CD14-positive monocyte (primary cell): ENCODE results near the gene SLC51A. TPM values are rescaled to one million over a fixed set of nuclear protein-coding genes. Genes with fewer than 3 reads are reported as not detected.
"Not testable (repeated sequence)": the region's sequence is repeated elsewhere in the genome, so short reads cannot be mapped to it uniquely, and the experiment has no call there.

Source experiments
- DNase-seq, 3 donors: peaks; one replicate each; pipeline ENCODE4 v3.0.0-alpha.2; 2011 to 2022
- H2AFZ ChIP-seq: 2 replicates; pipeline ENCODE4 v1.6.0; 2012; ENCODE audit warnings: mild to moderate bottlenecking, low read depth, low read length, inconsistent platforms; ENCODE audit not compliant: insufficient read depth, poor library complexity, severe bottlenecking
- H3K27ac ChIP-seq, 2 donors: 1 replicate in 1 of 2; 2 replicates in 1 of 2; pipeline ENCODE4 v1.5.1; 2012 to 2013; ENCODE audit warnings: low read length in 2 of 2, control low read depth in 1 of 2, inconsistent platforms in 1 of 2, low read depth in 1 of 2, mild to moderate bottlenecking in 1 of 2
- H3K27me3 ChIP-seq, 2 donors: one replicate each; pipeline versions ENCODE4 v1.6.0 to v1.6.1; 2011 to 2013; ENCODE audit warnings: low read length in 2 of 2; ENCODE audit not compliant: control insufficient read depth in 2 of 2, insufficient read depth in 2 of 2
- H3K36me3 ChIP-seq, 2 donors: replicated peaks in 1 of 2; 1 replicate in 1 of 2; 2 replicates in 1 of 2; pipeline versions ENCODE4 v1.5.1 to v1.6.1; 2012 to 2013; ENCODE audit warnings: low read length in 2 of 2, control low read depth in 1 of 2, inconsistent platforms in 1 of 2, mild to moderate bottlenecking in 1 of 2; ENCODE audit not compliant: insufficient read depth in 2 of 2, control insufficient read depth in 1 of 2
- H3K4me1 ChIP-seq, 2 donors: 1 replicate in 1 of 2; 2 replicates in 1 of 2; pipeline versions ENCODE4 v1.5.1 to v1.6.1; 2012 to 2013; ENCODE audit warnings: low read length in 2 of 2, control low read depth in 1 of 2, inconsistent platforms in 1 of 2, mild to moderate bottlenecking in 1 of 2, moderate library complexity in 1 of 2; ENCODE audit not compliant: insufficient read depth in 2 of 2, control insufficient read depth in 1 of 2
- H3K4me2 ChIP-seq: replicated peaks from 2 replicates; pipeline ENCODE3; 2012; ENCODE audit warnings: low read length, moderate library complexity, mild to moderate bottlenecking; ENCODE audit not compliant: poor library complexity, severe bottlenecking; ENCODE audit errors: extremely low read depth
- H3K4me3 ChIP-seq, 3 experiments: fragments of 200-600 bp in 1 of 3; sonication (generic) in 1 of 3; replicated peaks in 1 of 3; 1 replicate in 2 of 3; 2 replicates in 1 of 3; pipeline ENCODE4 v1.5.1; 2011 to 2013; ENCODE audit warnings: low read length in 3 of 3, mild to moderate bottlenecking in 3 of 3, control low read depth in 2 of 3, low read depth in 2 of 3, inconsistent platforms in 1 of 3, moderate library complexity in 1 of 3
- H3K79me2 ChIP-seq: 2 replicates; pipeline ENCODE4 v1.6.0; 2012; ENCODE audit warnings: mild to moderate bottlenecking, control low read depth, inconsistent platforms, low read length, moderate library complexity; ENCODE audit not compliant: insufficient read depth
- H3K9ac ChIP-seq: 2 replicates; pipeline ENCODE4 v1.6.0; 2017; ENCODE audit warnings: low read length, mild to moderate bottlenecking; ENCODE audit not compliant: insufficient read depth, poor library complexity, severe bottlenecking
- H3K9me3 ChIP-seq, 2 donors: replicated peaks in 1 of 2; 1 replicate in 1 of 2; 2 replicates in 1 of 2; pipeline versions ENCODE4 v1.5.1 to v1.6.1; 2012 to 2013; ENCODE audit warnings: low read length in 2 of 2, control low read depth in 1 of 2; ENCODE audit not compliant: control insufficient read depth in 1 of 2, insufficient read depth in 1 of 2
- H4K20me1 ChIP-seq: 2 replicates; pipeline ENCODE4 v1.6.0; 2012; ENCODE audit warnings: mild to moderate bottlenecking, low read length, control low read depth, moderate library complexity; ENCODE audit not compliant: insufficient read depth
- H3K27ac Mint-ChIP-seq, 7 donors: one replicate each; pipeline ENCODE4 v1.8.0; 2020; ENCODE audit warnings: mild to moderate bottlenecking in 7 of 7, mixed read lengths in 7 of 7, moderate library complexity in 6 of 7, inconsistent platforms in 2 of 7
- H3K27me3 Mint-ChIP-seq, 3 donors: one replicate each; pipeline ENCODE4 v1.8.0; 2021 to 2022; ENCODE audit warnings: low read depth in 3 of 3, mild to moderate bottlenecking in 3 of 3, mixed read lengths in 3 of 3, moderate library complexity in 3 of 3, inconsistent platforms in 1 of 3
- H3K36me3 Mint-ChIP-seq, 2 donors: one replicate each; pipeline ENCODE4 v1.8.0; 2020; ENCODE audit warnings: mixed read lengths in 2 of 2, inconsistent platforms in 1 of 2, mild to moderate bottlenecking in 1 of 2
- H3K4me1 Mint-ChIP-seq: one replicate; pipeline ENCODE4 v1.8.0; 2020; ENCODE audit warnings: mild to moderate bottlenecking, mixed read lengths
- H3K4me3 Mint-ChIP-seq, 2 donors: one replicate each; pipeline ENCODE4 v1.8.0; 2020; ENCODE audit warnings: mild to moderate bottlenecking in 2 of 2, mixed read lengths in 2 of 2, moderate library complexity in 1 of 2
- H3K9me3 Mint-ChIP-seq, 7 donors: one replicate each; pipeline ENCODE4 v1.8.0; 2020 to 2022; ENCODE audit warnings: mixed read lengths in 7 of 7, mild to moderate bottlenecking in 6 of 7, moderate library complexity in 6 of 7, inconsistent platforms in 2 of 7
- CTCF ChIP-seq: fragments of 200-600 bp; IDR thresholded peaks from one replicate; pipeline ENCODE4 v1.8.0; 2022; ENCODE audit warnings: antibody characterized with exemption, mild to moderate bottlenecking
- WGBS: methylation state at CpG from one replicate; pipeline ENCODE4 v1.1.5; 2013; ENCODE audit warnings: missing lambda C conversion rate; ENCODE audit not compliant: insufficient coverage; 5-methylcytosine and 5-hydroxymethylcytosine counted together
- intact Hi-C, 2 donors: fragments of 100-400 bp; cut with micrococcal nuclease; formaldehyde crosslinking; loops; one replicate each; pipeline versions ENCODE4 v1.15.0 to v1.15.1; 2023
- polyA plus RNA-seq, 3 donors: library from polyadenylated mRNA; depleted of rRNA in 1 of 3; unstranded in 2 of 3; stranded (reverse) in 1 of 3; fragments of 300-500 nt in 2 of 3; fragments of >200 nt in 1 of 3; fragmentation: Illumina TruSeq in 2 of 3; gene quantifications; 1 replicate in 2 of 3; 2 replicates in 1 of 3; pipeline ENCODE4 v1.2.3, GENCODE V29; 2012 to 2021

The SLC51A gene
- polyA plus RNA-seq, 3 donors = 0.27 to 1.1 (median 0.37) TPM

GRCh38 chr3:196168808-196169391 lies 47.4 kb upstream of the SLC51A start:
- intact Hi-C loops = no loop called here
- no peak overlapping the region for H2AFZ ChIP-seq
- H3K27me3 Mint-ChIP-seq = peaks cover 0 to 3% (median 0%) of the 10 kb centered on the region in 3 donors

GRCh38 chr3:196169836-196170240 lies 46.5 kb upstream of the SLC51A start:
- Histone ChIP-seq H3K27me3 (no peaks in the 10 kb centered on the region), H3K27ac (peak overlapping the region; percentile 88), H3K4me3 (no peak overlapping the region), H2AFZ (peak overlapping the region; percentile 55), H3K4me2 (no peak overlapping the region), H4K20me1 (no peaks in the 10 kb centered on the region), H3K36me3 (no peaks in the 10 kb centered on the region), H3K79me2 (no peaks in the 10 kb centered on the region), H3K4me1 (peaks cover 30 to 34% of the 10 kb centered on the region in 2 donors), H3K9me3 (no peaks in the 10 kb centered on the region), H3K9ac (peak overlapping the region; percentile 42)
- 53% methylated on average over 3 of the region's 5 CpGs for WGBS
- peaks cover 22% of the 10 kb centered on the region for H3K4me1 Mint-ChIP-seq
- H3K4me3 Mint-ChIP-seq = no peak overlapping the region
- H3K27ac Mint-ChIP-seq = peak overlapping the region; percentile 87 to 99 (median 96)
- TF ChIP-seq CTCF = no peak
- H3K27me3 Mint-ChIP-seq = peaks cover 0 to 3% (median 0%) of the 10 kb centered on the region in 3 donors
- DNase-seq = peak; percentile 83 to 93 (median 89)
- H3K9me3 Mint-ChIP-seq = peaks cover 0 to 2% (median 0%) of the 10 kb centered on the region in 7 donors
- intact Hi-C loops = no loop called here
- no peaks in the 10 kb centered on the region for H3K36me3 Mint-ChIP-seq

More at GRCh38 chr3:196168808-196169391, 47.4 kb upstream of the SLC51A start:
- WGBS = 95% methylated on average over 6 of the region's 6 CpGs
- Histone ChIP-seq H4K20me1 (no peaks in the 10 kb centered on the region), H3K4me3 (no peak overlapping the region), H3K9me3 (no peaks in the 10 kb centered on the region), H3K9ac (no peak overlapping the region), H3K27ac (peak overlapping the region; percentile 88), H3K4me1 (peaks cover 38 to 43% of the 10 kb centered on the region in 2 donors), H3K27me3 (no peaks in the 10 kb centered on the region), H3K4me2 (no peak overlapping the region), H3K36me3 (no peaks in the 10 kb centered on the region), H3K79me2 (peaks cover 7% of the 10 kb centered on the region)
- H3K4me3 Mint-ChIP-seq = no peak overlapping the region
- peaks cover 0 to 2% (median 0%) of the 10 kb centered on the region in 7 donors for H3K9me3 Mint-ChIP-seq
- no peak for TF ChIP-seq CTCF
- DNase-seq = no peak
- no peaks in the 10 kb centered on the region for H3K36me3 Mint-ChIP-seq
- peaks cover 22% of the 10 kb centered on the region for H3K4me1 Mint-ChIP-seq
- H3K27ac Mint-ChIP-seq = peak overlapping the region; percentile 16 to 99 (median 90)

GRCh38 chr3:196170296-196170695 lies 46.0 kb upstream of the SLC51A start:
- DNase-seq, H3K27me3 ChIP-seq, H3K4me2 ChIP-seq, H3K9me3 ChIP-seq, H3K27me3 Mint-ChIP-seq, H3K4me3 ChIP-seq, H3K36me3 Mint-ChIP-seq, H3K4me3 Mint-ChIP-seq, H3K9me3 Mint-ChIP-seq, H3K79me2 ChIP-seq, H4K20me1 ChIP-seq, intact Hi-C loops, H3K36me3 ChIP-seq: not testable (repeated sequence)
- WGBS = 83% methylated on average over 2 of the region's 12 CpGs
- H3K27ac ChIP-seq = peak overlapping the region; percentile 88
- peak overlapping the region; percentile 55 for H2AFZ ChIP-seq
- H3K27ac Mint-ChIP-seq = peak overlapping the region; percentile 93 to 99 (median 96)
- peaks cover 30 to 33% of the 10 kb centered on the region in 2 donors for H3K4me1 ChIP-seq
- peaks cover 22% of the 10 kb centered on the region for H3K4me1 Mint-ChIP-seq
- peak overlapping the region; percentile 42 for H3K9ac ChIP-seq
